ENCODE results near the gene RPS25.
"Not testable (repeated sequence)": the region's sequence is repeated elsewhere in the genome, so short reads cannot be mapped to it uniquely, and the experiment has no call there.

Gene RPS25

DNA sequence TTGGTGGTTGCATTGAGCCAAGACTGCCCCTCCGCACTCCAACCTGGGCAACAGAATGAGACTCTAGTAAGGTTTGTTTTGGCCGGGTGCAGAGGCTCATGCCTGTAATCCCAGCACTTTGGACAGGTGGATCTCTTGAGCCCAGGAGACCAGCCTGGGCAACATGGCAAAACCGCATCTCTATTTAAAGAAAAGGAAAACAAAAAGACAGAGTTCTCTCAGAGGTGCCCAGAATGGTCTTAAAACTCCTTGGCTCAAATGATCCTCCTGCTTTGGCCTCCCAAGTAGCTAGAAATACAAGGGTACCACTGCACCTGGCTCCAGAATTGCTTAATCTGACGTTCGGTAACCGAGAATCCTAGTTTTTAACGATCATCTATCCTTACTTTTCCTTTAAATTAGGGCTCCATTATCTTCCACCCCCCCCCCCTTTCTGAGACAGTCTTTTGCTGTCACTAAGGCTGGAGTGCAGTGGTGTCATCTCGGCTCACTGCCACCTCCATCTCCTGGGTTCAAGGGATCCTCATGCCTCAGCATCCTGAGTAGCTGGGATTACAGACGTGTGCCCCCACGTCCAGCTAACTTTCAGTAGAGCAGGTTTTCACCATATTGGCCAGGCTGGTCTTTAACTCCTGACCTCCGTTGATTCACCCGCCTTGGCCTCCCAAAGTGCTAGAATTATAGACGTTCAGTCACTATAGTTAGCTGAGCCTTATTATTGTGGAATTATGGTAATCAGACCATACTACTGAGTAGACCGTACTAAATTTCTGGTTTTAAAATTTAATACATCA lies 1.7 kb downstream of the RPS25 start:
- DNase-seq (ENCODE audit: low read depth in 2 of 2) = no peak

DNA sequence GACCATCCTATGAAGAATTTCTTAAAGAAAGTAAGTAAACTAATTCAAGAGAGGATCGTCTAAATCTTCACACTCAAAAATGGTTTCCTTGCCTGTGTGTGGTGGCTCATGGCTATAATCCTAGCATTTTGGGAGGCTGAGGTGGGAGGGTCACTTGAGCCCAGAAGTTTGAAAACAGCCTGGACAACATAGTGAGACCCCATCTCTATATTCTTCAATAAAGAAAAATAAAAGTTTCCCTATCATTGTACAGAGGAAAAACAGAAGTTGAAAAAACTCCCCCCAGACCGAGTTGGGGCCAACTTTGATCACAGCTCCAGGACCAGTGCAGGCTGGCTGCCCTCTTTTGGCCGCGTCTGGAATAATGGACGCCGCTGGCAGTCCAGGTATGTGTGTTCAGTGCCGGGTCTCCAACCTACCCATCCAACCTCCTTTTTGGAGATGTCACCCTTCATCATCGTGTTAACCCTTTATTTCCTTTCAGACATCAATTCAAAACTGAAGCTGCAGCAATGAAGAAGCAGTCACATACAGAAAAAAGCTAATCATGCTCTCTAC lies 3.0 kb downstream of the RPS25 start:
- no peak for DNase-seq (ENCODE audit: low read depth in 2 of 2)

DNA sequence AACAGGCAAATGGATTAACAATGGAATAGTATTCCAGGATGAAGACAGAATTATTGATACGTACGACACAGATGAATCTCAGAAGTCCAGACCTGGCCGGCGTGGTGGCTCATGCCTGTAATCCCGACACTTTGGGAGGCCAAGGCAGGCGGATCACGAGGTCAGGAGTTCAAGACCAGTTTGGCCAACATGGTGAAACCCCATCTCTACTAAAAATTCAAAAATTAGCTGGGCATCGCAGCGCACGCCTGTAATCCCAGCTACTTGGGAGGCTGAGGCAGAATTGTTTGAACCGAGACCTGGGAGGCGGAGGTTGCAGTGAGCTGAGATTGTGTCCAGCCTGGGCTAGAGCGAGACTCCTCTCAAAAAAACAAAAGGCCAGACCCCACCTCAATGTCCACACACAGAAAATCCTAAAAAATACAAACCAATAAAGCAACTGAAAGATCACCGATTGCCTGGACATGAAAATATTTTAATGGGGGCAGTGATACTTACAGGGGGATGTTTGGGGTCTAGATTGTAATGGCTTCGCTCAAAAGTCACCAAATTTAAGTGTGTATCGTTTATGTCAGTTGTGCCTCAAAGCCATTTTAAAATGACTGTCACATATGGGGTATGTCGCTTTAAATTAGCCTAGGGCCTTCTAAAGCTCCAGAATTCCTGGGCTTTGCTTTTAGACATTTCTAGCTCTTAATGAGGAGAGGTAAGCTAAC lies 3.8 kb downstream of the RPS25 start:
- no peak for DNase-seq (ENCODE audit: low read depth in 2 of 2)

- DNase-seq (ENCODE audit: low read depth in 2 of 2) = no peak
These were observed 5.4 kb downstream of the RPS25 start for GRCh38 chr11:119012629-119013170.

- DNase-seq (ENCODE audit: low read depth in 2 of 2) = no peak
These were observed 6.6 kb downstream of the RPS25 start for GRCh38 chr11:119011476-119012053.

DNA sequence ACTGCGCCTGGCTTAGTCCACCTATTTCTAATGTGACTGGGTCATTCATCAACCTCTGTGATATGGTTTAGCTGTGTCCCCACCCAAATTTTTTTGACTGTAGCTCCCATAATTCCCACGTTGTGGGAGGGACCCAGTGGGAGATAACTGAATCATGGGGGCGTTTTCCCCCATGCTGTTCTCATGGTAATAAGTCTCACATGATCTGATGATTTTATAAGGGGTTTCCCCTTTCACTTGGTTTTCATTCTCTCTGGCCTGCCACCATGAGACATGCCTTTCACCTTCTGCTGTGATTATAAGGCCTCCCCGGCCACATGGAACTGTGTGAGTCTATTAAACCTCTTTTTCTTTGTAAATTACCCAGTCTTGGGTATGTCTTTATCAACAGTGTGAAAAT lies 11.5 kb downstream of the RPS25 start:
- no peak for DNase-seq (ENCODE audit: low read depth in 2 of 2)

- no peak for DNase-seq (ENCODE audit: low read depth in 2 of 2)
These were observed 17.2 kb downstream of the RPS25 start for GRCh38 chr11:119000906-119001305.

DNA sequence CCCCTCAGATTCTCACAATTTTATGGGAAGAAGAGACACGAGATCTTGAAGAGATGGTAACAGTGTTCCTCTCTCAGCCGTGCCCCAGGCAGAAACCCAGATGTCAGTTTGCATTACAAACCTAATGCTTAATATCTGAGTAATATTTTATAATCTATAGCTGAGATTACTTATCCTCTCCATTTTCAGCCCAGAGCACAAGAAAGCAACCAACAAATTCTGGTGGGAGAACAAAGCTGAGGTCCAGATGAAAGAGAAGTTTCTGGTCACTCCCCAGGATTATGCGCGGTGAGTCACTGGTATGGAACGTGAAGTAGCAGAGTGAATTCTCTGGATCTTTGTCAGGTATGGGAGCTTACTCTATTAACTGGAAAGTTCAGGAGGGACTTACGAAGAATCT lies 19.3 kb downstream of the RPS25 start:
- DNase-seq (ENCODE audit: low read depth in 2 of 2) = no peak

DNA sequence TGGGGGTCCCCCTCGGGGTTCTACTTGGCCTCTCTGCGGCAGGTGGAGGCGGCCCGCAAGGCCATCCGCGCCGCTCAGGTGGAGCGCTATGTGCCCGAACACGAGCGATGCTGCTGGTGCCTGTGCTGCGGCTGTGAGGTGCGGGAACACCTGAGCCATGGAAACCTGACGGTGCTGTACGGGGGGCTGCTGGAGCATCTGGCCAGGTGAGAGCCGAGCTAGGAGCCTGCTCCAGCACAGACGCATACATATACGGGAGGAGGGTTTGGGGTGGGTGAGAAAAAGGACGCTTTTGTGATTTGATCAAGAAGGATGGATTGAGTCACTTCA lies 19.8 kb downstream of the RPS25 start:
- DNase-seq (ENCODE audit: low read depth in 2 of 2) = no peak

DNA sequence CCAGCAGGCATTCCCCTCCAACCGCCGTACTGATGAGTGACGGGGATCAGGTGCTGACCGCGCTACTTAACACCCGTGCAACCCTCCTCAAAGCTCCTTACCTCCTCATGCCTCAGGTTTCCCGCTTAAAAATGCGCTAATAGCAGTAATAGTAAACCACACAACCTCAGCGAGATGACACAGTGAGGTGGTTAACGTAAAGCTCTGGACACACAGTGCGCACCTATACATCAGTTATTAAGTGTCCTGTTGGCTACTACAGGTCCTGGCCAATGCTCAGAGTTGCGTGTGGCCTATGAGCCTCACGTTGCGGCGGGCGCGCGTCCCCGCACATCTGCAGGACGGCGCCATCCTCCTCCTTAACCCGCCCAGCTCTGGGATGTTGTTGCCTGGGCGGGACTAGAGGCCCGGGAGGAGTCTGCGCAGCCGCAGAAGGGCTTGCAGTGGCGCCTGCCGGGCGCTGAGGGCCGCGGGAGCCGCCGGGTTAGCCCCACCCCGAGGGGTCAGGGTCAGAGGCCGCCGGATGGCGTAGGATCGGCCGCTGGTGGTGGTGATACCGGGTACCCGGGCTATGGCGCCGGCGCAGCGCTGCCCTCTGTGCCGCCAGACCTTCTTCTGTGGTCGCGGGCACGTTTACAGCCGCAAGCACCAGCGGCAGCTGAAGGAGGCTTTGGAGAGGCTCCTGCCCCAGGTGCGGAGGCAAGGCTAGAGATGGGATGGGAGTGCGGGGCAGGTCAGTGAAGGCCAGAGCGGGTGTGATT lies 20.3 kb downstream of the RPS25 start, which contains the start of gene CENATAC:
CENATAC (plus strand) TSS at position 512 of the 761 bp plus-strand sequence; CDS start at position 572, 60 bp downstream.
- peak; percentile 94 for DNase-seq (ENCODE audit: low read depth in 2 of 2)

DNA sequence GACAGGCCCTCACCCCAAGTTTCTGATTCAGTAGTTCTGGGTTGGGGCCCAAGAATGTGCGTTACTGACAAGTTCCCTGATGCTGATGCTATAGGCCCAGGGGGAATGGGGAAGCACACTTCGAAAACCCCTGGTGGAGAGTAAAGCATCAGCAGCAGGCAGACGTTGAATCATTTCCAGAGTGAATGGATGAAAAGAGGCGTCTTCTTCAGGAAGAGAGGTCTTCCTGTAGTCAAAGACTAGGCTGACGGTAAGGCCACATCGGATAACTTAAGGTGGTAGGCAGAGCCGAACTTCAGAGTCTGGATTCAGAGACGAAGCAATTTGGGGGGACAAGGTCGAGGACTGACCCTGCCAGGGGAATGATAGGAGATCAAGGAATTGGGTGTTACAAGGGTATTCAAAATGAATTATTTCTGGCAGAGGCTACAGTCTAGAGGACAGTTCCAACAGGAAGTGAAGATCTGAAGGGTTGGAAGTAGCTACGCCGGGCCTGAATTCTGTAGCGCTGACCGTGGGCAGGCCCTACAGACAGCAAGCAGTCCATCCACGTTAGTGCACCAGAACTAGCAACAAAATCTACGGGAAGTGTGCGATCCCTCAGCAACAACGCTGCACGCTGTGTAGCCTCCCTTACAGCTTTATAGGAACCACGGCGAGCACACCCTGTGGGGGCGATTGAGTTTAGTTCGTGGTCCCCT lies 21.1 kb downstream of the RPS25 start:
- DNase-seq (ENCODE audit: low read depth in 2 of 2) = peak in 1 of 2 donors; percentile 17

GRCh38 chr11:118991486-118992038 lies 26.6 kb downstream of the RPS25 start:
- not testable (repeated sequence) for DNase-seq (ENCODE audit: low read depth in 2 of 2)

DNA sequence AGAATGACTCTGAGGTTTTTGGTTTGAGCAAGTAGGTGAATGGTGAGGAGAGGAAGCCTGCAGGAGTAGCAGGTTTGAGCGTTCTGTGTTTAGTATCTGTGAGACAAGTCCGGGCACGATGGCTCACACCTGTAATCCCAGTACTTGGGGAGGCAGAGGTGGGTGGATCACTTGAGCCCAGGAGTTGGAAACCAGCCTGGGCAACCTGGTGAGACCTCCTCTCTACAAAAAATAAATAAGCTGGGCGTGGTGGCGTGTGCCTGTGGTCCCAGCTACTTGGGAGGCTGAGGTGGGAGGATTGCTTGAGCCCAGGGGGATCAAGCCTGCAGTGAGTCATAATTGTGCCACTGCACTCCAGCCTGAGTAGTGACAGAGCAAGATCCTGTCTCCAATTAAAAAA lies 29.9 kb downstream of the RPS25 start:
- DNase-seq (ENCODE audit: low read depth in 2 of 2) = no peak

DNA sequence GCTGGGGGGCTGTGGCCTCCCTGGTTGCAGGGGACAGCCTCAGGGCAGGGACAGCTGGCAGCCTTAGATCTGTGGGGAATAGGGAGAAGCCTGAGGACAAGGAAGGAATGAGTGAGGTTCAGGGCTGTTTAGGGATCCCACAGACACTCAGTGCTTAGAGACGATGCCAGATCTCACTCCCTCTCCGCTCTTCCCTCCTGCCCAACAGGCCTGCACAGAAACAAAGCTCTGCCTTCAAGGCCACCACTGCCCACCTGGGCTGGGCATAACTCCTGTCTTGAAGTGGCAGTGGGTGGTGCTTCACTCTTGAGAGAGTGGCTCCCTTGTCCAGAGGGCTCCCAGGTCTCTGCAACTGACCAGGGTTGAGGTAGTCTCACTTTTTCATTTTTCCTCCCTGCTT lies 33.3 kb downstream of the RPS25 start:
- no peak for DNase-seq (ENCODE audit: low read depth in 2 of 2)

DNA sequence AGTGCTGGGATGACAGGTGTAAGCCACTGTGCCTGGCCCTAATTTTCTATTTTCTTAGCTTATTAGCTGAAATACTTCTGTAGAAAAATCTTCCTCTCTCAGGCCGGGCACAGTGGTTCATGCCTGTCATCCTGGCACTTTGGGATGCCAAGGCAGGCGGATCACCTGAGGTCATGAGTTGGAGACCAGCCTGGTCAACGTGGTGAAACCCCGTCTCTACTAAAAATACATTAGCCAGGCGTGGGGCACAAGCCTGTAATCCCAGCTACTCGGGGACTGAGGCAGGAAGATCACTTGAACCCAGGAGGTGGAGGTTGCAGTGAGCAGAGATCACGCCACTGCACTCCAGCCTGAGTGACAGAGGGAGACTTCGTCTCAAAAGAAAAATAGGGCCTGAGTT lies 33.8 kb downstream of the RPS25 start:
- not testable (repeated sequence) for DNase-seq (ENCODE audit: low read depth in 2 of 2)

GRCh38 chr11:118980191-118980881 lies 37.8 kb downstream of the RPS25 start:
- DNase-seq (ENCODE audit: low read depth in 2 of 2) = no peak

GRCh38 chr11:118979434-118979833 lies 38.7 kb downstream of the RPS25 start:
- DNase-seq (ENCODE audit: low read depth in 2 of 2) = no peak

DNA sequence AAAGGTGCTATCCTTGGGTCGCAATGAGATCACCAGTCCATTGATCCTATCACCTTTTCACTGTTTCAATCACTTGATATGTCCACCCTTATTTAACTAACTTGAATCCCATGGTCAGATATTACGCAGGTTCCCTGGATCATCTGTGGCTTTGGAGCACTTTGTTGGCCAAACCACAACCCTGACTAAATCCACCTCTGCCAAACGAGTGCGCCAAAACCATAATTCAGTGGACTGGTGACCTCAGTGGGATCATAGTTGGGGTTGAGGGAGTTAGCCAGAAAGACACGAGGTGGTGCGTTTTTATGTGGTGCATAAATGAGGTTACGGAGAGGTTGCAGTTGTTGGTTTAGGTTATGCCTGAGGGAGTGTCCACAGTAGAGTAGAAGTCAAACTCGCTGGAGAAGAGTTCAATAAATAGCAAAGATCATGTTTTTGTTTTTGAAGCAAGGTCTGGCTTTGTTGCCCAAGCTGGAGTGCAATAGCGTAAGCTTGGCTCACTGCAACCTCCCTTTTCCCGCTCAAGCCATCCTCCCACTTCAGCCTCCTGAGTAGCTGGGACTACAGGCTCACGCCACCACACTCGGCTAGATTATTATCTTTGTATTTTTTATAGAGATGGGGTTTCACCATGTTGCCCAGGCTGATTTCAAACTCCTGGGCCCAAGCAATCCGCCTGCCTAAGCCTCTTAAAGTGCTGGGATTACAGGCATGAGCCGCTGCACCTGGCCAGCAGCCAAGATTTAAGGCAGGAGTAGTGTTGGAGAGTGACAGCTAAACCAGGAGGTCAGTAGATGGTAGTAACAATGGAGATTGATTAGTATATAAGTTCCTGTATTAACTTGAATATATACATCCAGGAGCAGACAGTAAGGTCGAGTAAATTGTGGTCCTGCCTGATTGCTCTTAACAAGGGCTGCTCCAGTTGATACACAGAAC lies 42.1 kb downstream of the RPS25 start:
- DNase-seq (ENCODE audit: low read depth in 2 of 2) = no peak

- no peak for DNase-seq (ENCODE audit: low read depth in 2 of 2)
These were observed 44.2 kb downstream of the RPS25 start for GRCh38 chr11:118973985-118974384.

Data from activated CD4-positive, alpha-beta T cell treated with anti-CD3 and anti-CD28 coated beads for 24 hours (primary cell).